GM10248 (cell line): Measurements from ENCODE around the gene CAV2.
A peak's percentile ranks its signal among the peaks of the same experiment; 100 is the strongest.

Source experiments
- CTCF ChIA-PET: fragments of 300-600 bp; sonication (Branson Sonifier 250); formaldehyde crosslinking; extraction: SDS; loops from one replicate; lab custom pipeline; 2021; ENCODE audit warnings: antibody characterized with exemption; lab: Yijun Ruan, JAX
- POLR2A ChIA-PET: fragments of 350-650 bp; sonication (Branson Sonifier 250); formaldehyde crosslinking; extraction: SDS; loops from one replicate; lab custom pipeline; 2020; ENCODE audit warnings: antibody characterized with exemption; lab: Yijun Ruan, JAX
- DNase-seq: peaks from one replicate; pipeline ENCODE4 v3.0.0; 2012; ENCODE audit errors: extremely low spot score
- CTCF ChIP-seq: IDR thresholded peaks from 2 replicates; pipeline ENCODE4 v1.5.1; 2012; ENCODE audit warnings: mild to moderate bottlenecking, low read depth; ENCODE audit errors: extremely low read depth, missing control alignments, control extremely low read depth

Gene CAV2

DNA sequence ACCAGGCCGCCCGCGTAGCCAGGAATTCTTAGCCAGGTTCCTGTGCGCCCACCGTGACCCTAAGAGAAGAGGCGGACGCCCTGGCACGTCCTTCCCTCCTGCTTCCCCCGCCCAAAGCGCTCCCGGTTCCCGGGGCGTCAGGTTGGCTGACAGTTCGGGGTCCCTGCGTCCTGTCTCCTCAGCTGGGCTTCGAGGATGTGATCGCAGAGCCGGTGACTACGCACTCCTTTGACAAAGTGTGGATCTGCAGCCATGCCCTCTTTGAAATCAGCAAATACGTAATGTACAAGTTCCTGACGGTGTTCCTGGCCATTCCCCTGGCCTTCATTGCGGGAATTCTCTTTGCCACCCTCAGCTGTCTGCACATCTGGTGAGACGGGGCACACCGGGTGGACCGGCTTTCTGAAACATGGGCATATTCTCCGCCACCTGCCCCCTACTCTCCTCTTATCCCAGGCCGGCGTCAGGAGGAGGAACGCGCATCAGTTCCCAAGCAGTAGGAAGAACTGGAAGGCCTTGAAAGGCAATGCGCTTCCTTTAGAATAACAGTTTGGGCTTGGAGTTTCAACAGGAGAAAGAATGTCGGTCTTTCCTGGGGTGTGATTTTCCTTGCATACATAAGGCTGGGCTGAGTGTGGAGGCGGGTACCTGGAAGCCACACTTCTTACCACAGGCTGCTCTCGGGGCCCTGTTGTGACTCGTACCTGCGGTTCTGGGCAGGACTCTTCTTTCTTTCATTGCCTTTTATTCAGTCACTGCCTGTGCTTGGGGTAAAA lies 728 bp downstream of the CAV2 start:
- CTCF ChIA-PET = no interaction called here
- peak; percentile 24 for DNase-seq
- POLR2A ChIA-PET = no interaction called here
- TF ChIP-seq CTCF = no peak

DNA sequence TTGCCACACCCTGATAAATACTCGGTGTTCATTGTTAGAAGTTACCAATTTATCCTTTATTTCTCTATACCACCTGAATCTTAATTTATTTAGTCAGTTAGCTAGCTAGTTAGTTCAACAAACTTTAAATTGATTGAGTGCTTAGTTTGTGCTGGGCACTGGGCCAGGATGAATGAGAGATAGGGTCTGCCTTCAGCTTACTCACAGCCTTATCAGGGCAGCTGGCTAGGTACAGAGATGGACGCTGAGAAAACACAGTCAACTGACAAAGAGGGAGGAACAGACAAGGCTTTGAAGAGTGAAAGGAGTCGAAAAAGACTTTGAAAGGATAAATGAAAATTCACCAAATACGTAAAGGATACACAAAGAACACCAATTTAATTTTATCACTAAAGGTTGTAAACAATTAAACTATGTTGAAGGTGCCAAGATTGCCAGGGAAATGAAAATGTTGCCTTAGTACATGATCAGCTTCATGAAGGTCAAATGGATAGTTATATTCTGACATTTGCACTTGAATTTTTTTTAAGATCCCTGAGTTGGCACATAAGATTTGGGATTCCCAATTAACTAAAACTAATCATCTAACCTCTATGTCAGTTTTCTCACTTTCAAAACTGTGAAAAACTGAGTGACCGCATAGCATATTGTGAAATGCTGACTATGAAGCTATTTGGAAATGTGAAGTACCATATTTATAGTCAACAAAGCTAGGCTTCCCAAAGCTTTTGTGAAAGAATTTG lies 2.1 kb downstream of the CAV2 start:
- POLR2A ChIA-PET = no interaction called here
- TF ChIP-seq CTCF = no peak
- CTCF ChIA-PET = interaction anchor here (0.8 to 1.6 kb wide), 4 partner anchors 14 to 59 kb away, joined by 3 to 6 read pairs (median 3); no protein-coding TSS in a partner anchor
- no peak for DNase-seq

GRCh38 chr7:116502201-116503096 lies 2.9 kb downstream of the CAV2 start:
- no peak for TF ChIP-seq CTCF
- DNase-seq = no peak
- ChIA-PET POLR2A (no interaction called here), CTCF (interaction anchor here (0.8 to 1.6 kb wide), 5 partner anchors 13 to 125 kb away, joined by 3 to 6 read pairs (median 3); no protein-coding TSS in a partner anchor)

GRCh38 chr7:116503835-116504234 lies 4.3 kb downstream of the CAV2 start:
- TF ChIP-seq CTCF = no peak
- ChIA-PET CTCF (interaction anchor here (1.0 to 1.6 kb wide), 2 partner anchors 9 to 22 kb away, joined by 6 to 7 read pairs; no protein-coding TSS in a partner anchor), POLR2A (no interaction called here)
- no peak for DNase-seq

GRCh38 chr7:116505278-116505677 lies 5.7 kb downstream of the CAV2 start:
- POLR2A ChIA-PET = no interaction called here
- no peak for DNase-seq
- no peak for TF ChIP-seq CTCF
- CTCF ChIA-PET = interaction anchor here (1.6 kb wide), 1 partner anchor 21 kb away, joined by 7 read pairs; no protein-coding TSS in a partner anchor

- ChIA-PET POLR2A (no interaction called here), CTCF (no interaction called here)
- DNase-seq = no peak
- TF ChIP-seq CTCF = no peak
Observed at GRCh38 chr7:116505823-116506222, 6.3 kb downstream of the CAV2 start.
